Trophoblast cell (in vitro differentiated cells and primary cell): Measurements from ENCODE around the gene CORO2B.

Experiments used
- DNase-seq, 2 donors: peaks; one replicate each; pipeline ENCODE4 v3.0.0-alpha.2; 2016
- H2AFZ ChIP-seq: 2 replicates; pipeline ENCODE4 v1.6.1; 2013; ENCODE audit warnings: low read length, moderate library complexity, mild to moderate bottlenecking; ENCODE audit not compliant: insufficient read depth, poor library complexity
- H2AK5ac ChIP-seq: 2 replicates; pipeline ENCODE4 v1.6.1; 2013; ENCODE audit warnings: mild to moderate bottlenecking, low read length
- H2BK120ac ChIP-seq: 2 replicates; pipeline ENCODE4 v1.6.1; 2013; ENCODE audit warnings: low read length, mild to moderate bottlenecking, moderate library complexity; ENCODE audit not compliant: insufficient read depth, poor library complexity
- H2BK12ac ChIP-seq: 2 replicates; pipeline ENCODE4 v1.6.1; 2013; ENCODE audit warnings: mild to moderate bottlenecking, low read length, moderate library complexity
- H2BK5ac ChIP-seq: 2 replicates; pipeline ENCODE4 v1.6.1; 2013; ENCODE audit warnings: low read length, low read depth, moderate library complexity, mild to moderate bottlenecking; ENCODE audit not compliant: poor library complexity
- H3K14ac ChIP-seq: 2 replicates; pipeline ENCODE4 v1.6.1; 2013; ENCODE audit warnings: mild to moderate bottlenecking, low read length
- H3K18ac ChIP-seq: 2 replicates; pipeline ENCODE4 v1.6.1; 2013; ENCODE audit warnings: mild to moderate bottlenecking, low read length
- H3K23ac ChIP-seq: 2 replicates; pipeline ENCODE4 v1.6.1; 2013; ENCODE audit warnings: low read length
- H3K27ac ChIP-seq: 2 replicates; pipeline ENCODE4 v1.5.1; 2013; ENCODE audit warnings: low read depth, mild to moderate bottlenecking, inconsistent platforms, low read length, moderate library complexity
- H3K27me3 ChIP-seq: 2 replicates; pipeline ENCODE4 v1.6.1; 2013; ENCODE audit warnings: inconsistent platforms, mild to moderate bottlenecking, low read length, moderate library complexity; ENCODE audit not compliant: insufficient read depth
- H3K36me3 ChIP-seq, 2 experiments: 1 replicate in 1 of 2; 2 replicates in 1 of 2; pipeline ENCODE4 v1.6.1; 2013; ENCODE audit warnings: low read length in 2 of 2, mild to moderate bottlenecking in 2 of 2, moderate library complexity in 1 of 2; ENCODE audit not compliant: insufficient read depth in 2 of 2, control insufficient read depth in 1 of 2
- H3K4ac ChIP-seq: 2 replicates; pipeline ENCODE4 v1.6.1; 2013; ENCODE audit warnings: low read depth, mild to moderate bottlenecking, low read length, moderate library complexity
- H3K4me1 ChIP-seq, 2 experiments: 1 replicate in 1 of 2; 2 replicates in 1 of 2; pipeline ENCODE4 v1.6.1; 2013; ENCODE audit warnings: low read length in 2 of 2, mild to moderate bottlenecking in 2 of 2, moderate library complexity in 1 of 2; ENCODE audit not compliant: insufficient read depth in 2 of 2, control insufficient read depth in 1 of 2
- H3K4me2 ChIP-seq: 2 replicates; pipeline ENCODE4 v1.6.1; 2013; ENCODE audit warnings: inconsistent platforms, mild to moderate bottlenecking, low read length, moderate library complexity
- H3K4me3 ChIP-seq: 2 replicates; pipeline ENCODE4 v1.5.1; 2013; ENCODE audit warnings: mild to moderate bottlenecking, low read depth, low read length, inconsistent platforms
- H3K79me1 ChIP-seq: one replicate; pipeline ENCODE4 v1.6.1; 2013; ENCODE audit warnings: low read length
- H3K79me2 ChIP-seq: 2 replicates; pipeline ENCODE4 v1.6.1; 2013; ENCODE audit warnings: low read length, mild to moderate bottlenecking; ENCODE audit not compliant: control insufficient read depth, insufficient read depth, poor library complexity
- H3K9ac ChIP-seq: 2 replicates; pipeline ENCODE4 v1.6.1; 2013; ENCODE audit warnings: mild to moderate bottlenecking, low read length
- H3K9me3 ChIP-seq: 2 replicates; pipeline ENCODE4 v1.6.1; 2013; ENCODE audit warnings: low read depth, mild to moderate bottlenecking, control low read depth, inconsistent platforms, low read length; ENCODE audit not compliant: insufficient read depth
- H4K12ac ChIP-seq: 2 replicates; pipeline ENCODE4 v1.6.1; 2013; ENCODE audit warnings: low read depth, mild to moderate bottlenecking, low read length, moderate library complexity
- H4K8ac ChIP-seq: 2 replicates; pipeline ENCODE4 v1.6.1; 2013; ENCODE audit warnings: low read depth, mild to moderate bottlenecking, low read length, moderate library complexity
- H4K91ac ChIP-seq: one replicate; pipeline ENCODE4 v1.6.1; 2013; ENCODE audit warnings: low read depth, mild to moderate bottlenecking, low read length, moderate library complexity
- WGBS: extraction: QIAGEN DNeasy Blood & Tissue Kit; methylation state at CpG from one replicate; pipeline ENCODE4 v1.1.7; 2013; ENCODE audit warnings: missing lambda C conversion rate; ENCODE audit not compliant: insufficient read length, insufficient coverage; ENCODE audit errors: extremely low coverage; 5-methylcytosine and 5-hydroxymethylcytosine counted together

Gene CORO2B

GRCh38 chr15:68627995-68628394 lies 49.2 kb downstream of the CORO2B start:
- no peak overlapping the region for H2BK5ac ChIP-seq
- H3K9me3 ChIP-seq = no peaks in the 10 kb centered on the region
- H3K23ac ChIP-seq = no peak overlapping the region
- no peak overlapping the region for H2AFZ ChIP-seq
- H3K9ac ChIP-seq = no peak overlapping the region
- no peak overlapping the region for H2AK5ac ChIP-seq
- H3K14ac ChIP-seq = no peak overlapping the region
- H3K4ac ChIP-seq = no peak overlapping the region
- H3K79me1 ChIP-seq = no peaks in the 10 kb centered on the region
- H3K27me3 ChIP-seq = no peaks in the 10 kb centered on the region
- no peak overlapping the region for H2BK12ac ChIP-seq
- H3K4me1 ChIP-seq = no peaks in the 10 kb centered on the region
- H3K79me2 ChIP-seq = no peaks in the 10 kb centered on the region
- H4K8ac ChIP-seq = no peak overlapping the region
- no CpG with 5 or more reads among the region's 2 CpGs for WGBS
- H3K36me3 ChIP-seq = no peaks in the 10 kb centered on the region
- no peak overlapping the region for H4K91ac ChIP-seq
- H2BK120ac ChIP-seq = no peak overlapping the region
- no peak overlapping the region for H4K12ac ChIP-seq
- no peak overlapping the region for H3K18ac ChIP-seq
- H3K4me3 ChIP-seq = no peak overlapping the region
- no peak overlapping the region for H3K27ac ChIP-seq
- H3K4me2 ChIP-seq = no peak overlapping the region
- DNase-seq = no peak

DNA sequence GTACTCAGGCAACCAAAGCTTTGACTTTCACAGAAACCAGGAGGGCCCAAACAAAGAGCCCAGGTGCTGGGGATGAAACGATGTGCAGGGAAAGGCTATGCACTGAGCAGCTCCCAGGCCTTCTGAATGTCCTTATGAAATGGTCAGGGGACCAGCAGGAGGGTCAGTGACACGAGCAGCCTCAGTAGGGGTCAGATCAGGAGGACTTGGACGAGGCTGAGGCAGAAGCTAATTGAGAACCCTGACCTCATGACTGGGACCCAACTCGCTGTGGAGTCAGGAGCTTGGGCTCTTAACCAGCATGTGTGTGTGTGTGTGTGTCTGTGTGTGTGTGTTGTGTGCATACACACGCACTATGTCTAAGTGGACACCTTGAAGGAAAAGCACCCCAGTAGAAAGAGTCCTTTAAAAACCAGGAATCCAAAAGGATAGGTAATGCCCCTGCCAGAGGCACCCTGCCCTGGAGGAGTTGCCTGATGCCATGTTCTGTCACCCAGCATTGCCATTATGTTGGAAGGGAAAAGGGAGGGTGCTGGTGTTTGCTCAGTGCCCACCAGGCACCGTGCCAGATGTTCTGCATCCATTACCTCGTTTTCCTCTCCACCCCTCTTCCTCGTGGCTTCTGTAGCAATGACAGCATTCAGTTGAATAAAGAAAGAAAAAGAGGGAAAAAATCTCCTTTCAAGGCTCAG lies 50.9 kb downstream of the CORO2B start:
- Histone ChIP-seq H3K4me1 (peaks cover 0 to 4% of the 10 kb centered on the region in 2 experiments), H3K36me3 (no peaks in the 10 kb centered on the region), H3K9ac (no peak overlapping the region), H3K79me2 (no peaks in the 10 kb centered on the region), H3K14ac (no peak overlapping the region), H2BK5ac (no peak overlapping the region), H4K91ac (no peak overlapping the region), H4K12ac (no peak overlapping the region), H3K4me2 (no peak overlapping the region), H3K4me3 (no peak overlapping the region), H3K27ac (no peak overlapping the region), H3K9me3 (no peaks in the 10 kb centered on the region), H3K79me1 (no peaks in the 10 kb centered on the region), H2BK120ac (no peak overlapping the region), H3K27me3 (no peaks in the 10 kb centered on the region), H3K23ac (no peak overlapping the region), H3K18ac (no peak overlapping the region), H4K8ac (no peak overlapping the region), H2BK12ac (no peak overlapping the region), H2AFZ (no peak overlapping the region), H3K4ac (no peak overlapping the region), H2AK5ac (no peak overlapping the region)
- no CpG with 5 or more reads among the region's 8 CpGs for WGBS
- DNase-seq = no peak

DNA sequence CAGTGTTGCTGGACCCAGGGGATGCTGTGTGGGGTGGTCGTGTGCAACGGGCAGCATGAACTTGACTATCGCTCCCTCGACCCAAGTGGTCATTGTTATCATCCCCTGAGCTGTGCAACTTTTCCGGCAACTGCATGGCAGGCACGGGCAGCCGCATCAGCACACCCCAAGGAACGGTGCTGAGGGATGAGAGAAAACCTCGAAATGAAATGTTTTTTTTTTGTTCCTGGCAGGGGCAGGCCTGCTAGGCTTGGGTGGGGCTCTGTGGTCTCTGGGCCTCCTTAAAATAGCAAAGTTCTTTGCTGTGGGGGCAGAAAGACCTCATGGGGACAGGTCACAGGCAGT lies 51.4 kb downstream of the CORO2B start:
- Histone ChIP-seq H3K27me3 (no peaks in the 10 kb centered on the region), H2AFZ (no peak overlapping the region), H2AK5ac (no peak overlapping the region), H4K12ac (no peak overlapping the region), H3K4ac (no peak overlapping the region), H3K4me1 (peaks cover 0 to 4% of the 10 kb centered on the region in 2 experiments), H2BK120ac (no peak overlapping the region), H3K79me1 (no peaks in the 10 kb centered on the region), H3K14ac (no peak overlapping the region), H3K18ac (no peak overlapping the region), H3K4me3 (no peak overlapping the region), H3K23ac (no peak overlapping the region), H4K8ac (no peak overlapping the region), H2BK12ac (no peak overlapping the region), H3K9me3 (no peaks in the 10 kb centered on the region), H3K9ac (no peak overlapping the region), H4K91ac (no peak overlapping the region), H3K36me3 (no peaks in the 10 kb centered on the region), H3K79me2 (no peaks in the 10 kb centered on the region), H3K27ac (no peak overlapping the region), H3K4me2 (no peak overlapping the region), H2BK5ac (no peak overlapping the region)
- no peak for DNase-seq
- WGBS = no CpG with 5 or more reads among the region's 9 CpGs

GRCh38 chr15:68630836-68631235 lies 52.0 kb downstream of the CORO2B start:
- H2AK5ac ChIP-seq = no peak overlapping the region

More at GRCh38 chr15:68630836-68631235, 52.0 kb downstream of the CORO2B start:
- H4K12ac ChIP-seq = no peak overlapping the region
- no peak overlapping the region for H3K4me2 ChIP-seq
- H2BK12ac ChIP-seq = no peak overlapping the region
- H3K23ac ChIP-seq = no peak overlapping the region
- H2AFZ ChIP-seq = no peak overlapping the region
- no peak overlapping the region for H4K8ac ChIP-seq
- H4K91ac ChIP-seq = no peak overlapping the region
- no peaks in the 10 kb centered on the region for H3K79me1 ChIP-seq
- H3K4me3 ChIP-seq = no peak overlapping the region
- no peak overlapping the region for H3K18ac ChIP-seq
- H3K36me3 ChIP-seq = no peaks in the 10 kb centered on the region
- H3K79me2 ChIP-seq = no peaks in the 10 kb centered on the region
- no peak overlapping the region for H3K4ac ChIP-seq
- no peaks in the 10 kb centered on the region for H3K27me3 ChIP-seq
- H3K14ac ChIP-seq = no peak overlapping the region
- H2BK120ac ChIP-seq = no peak overlapping the region
- H3K4me1 ChIP-seq = peaks cover 0 to 4% of the 10 kb centered on the region in 2 experiments
- no peak overlapping the region for H2BK5ac ChIP-seq
- no peak overlapping the region for H3K9ac ChIP-seq
- no peaks in the 10 kb centered on the region for H3K9me3 ChIP-seq
- no CpG with 5 or more reads among the region's 8 CpGs for WGBS
- H3K27ac ChIP-seq = no peak overlapping the region
- no peak for DNase-seq
